ENCODE results near the gene COL20A1.

DNA sequence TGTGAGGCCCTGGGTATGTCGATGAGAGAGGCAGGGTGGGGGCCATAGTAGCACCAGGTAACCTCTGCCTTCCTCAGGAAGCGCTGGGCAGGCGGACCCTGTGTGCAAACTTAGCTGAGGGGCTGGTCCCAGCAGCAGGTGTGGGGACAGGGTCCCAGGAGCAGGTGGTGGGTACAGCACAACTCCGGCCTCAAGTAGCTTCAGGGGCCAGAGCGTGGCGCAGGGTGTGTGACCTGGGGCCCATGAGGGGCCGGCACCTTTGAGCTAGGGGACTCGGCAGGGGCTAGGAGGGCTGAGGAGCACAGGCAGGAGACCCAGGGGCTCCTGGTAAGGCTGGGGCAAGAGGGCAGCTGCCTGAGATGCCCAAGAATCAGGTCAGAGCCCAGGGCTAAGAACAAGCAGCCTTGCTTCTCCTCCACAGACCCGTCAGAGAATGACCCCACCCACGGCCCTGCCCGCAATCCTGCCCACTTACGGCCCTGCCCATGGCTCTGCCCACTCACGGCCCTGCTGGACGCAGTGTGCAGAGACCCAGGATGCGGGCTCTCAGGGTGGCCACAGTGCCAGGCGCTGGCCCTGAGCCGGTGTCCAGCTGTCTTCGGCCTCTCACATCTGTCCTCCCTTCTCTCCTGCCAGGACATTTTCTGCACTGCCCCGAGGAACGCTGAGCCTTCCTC lies 37.2 kb downstream of the COL20A1 start:
- TF ChIP-seq, protein P1, sequence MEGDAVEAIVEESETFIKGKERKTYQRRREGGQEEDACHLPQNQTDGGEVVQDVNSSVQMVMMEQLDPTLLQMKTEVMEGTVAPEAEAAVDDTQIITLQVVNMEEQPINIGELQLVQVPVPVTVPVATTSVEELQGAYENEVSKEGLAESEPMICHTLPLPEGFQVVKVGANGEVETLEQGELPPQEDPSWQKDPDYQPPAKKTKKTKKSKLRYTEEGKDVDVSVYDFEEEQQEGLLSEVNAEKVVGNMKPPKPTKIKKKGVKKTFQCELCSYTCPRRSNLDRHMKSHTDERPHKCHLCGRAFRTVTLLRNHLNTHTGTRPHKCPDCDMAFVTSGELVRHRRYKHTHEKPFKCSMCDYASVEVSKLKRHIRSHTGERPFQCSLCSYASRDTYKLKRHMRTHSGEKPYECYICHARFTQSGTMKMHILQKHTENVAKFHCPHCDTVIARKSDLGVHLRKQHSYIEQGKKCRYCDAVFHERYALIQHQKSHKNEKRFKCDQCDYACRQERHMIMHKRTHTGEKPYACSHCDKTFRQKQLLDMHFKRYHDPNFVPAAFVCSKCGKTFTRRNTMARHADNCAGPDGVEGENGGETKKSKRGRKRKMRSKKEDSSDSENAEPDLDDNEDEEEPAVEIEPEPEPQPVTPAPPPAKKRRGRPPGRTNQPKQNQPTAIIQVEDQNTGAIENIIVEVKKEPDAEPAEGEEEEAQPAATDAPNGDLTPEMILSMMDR (IDR thresholded peaks at IDR 0.05): no peak
- TF ChIP-seq POLR2A (IDR thresholded peaks at IDR 0.05): no peak

Data from uterus (tissue), 2 donors.